Neural progenitor cell (in vitro differentiated cells): ENCODE measurements around the gene CAPZB.

Experiments
- CTCF ChIP-seq: fragments of 200-600 bp; sonication (generic); IDR thresholded peaks from 2 replicates; pipeline ENCODE4 v1.5.1; 2017; ENCODE audit warnings: antibody characterized with exemption, mild to moderate bottlenecking
- EZH2 ChIP-seq: fragments of 200-600 bp; sonication (generic); IDR thresholded peaks from 2 replicates; pipeline ENCODE4 v1.6.1; 2017; ENCODE audit warnings: antibody characterized with exemption, mild to moderate bottlenecking, moderate library complexity

DNA sequence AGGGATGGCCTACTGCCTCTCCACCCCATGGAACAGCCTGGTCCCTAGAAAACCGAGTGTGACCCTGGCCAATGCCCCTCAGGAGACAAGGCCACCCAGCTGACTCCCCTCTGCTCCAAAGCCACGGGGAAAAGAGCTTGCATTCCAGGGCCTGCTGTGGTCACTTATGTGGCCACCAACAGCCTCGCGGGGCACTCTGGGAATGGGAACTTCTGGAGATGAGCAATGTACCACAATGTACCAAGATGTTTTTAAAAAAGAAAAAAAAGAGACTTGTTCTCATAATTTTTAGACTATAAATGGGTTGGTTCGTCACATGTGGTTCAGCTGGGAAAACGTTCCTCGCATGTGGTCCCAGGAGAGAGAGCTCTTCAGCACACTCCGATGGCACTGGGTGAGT is 110.4 kb downstream of the CAPZB start:
- TF ChIP-seq CTCF: no peak
- TF ChIP-seq EZH2: no peak
